Measurements from ENCODE around the gene MRPL54.

MRPL54 gene

GRCh38 chr19:3803986-3804385 is 41.5 kb downstream of the MRPL54 start:
- H3K36me3 ChIP-seq (ENCODE audit: control insufficient read depth in 2 of 2, insufficient read depth in 2 of 2, low read length in 2 of 2), result no peaks in the 10 kb centered on the region
- no peak overlapping the region for H3K27ac ChIP-seq (ENCODE audit: low read length)
- H3K27me3 ChIP-seq (ENCODE audit: control insufficient read depth in 1 of 2, insufficient read depth in 2 of 2, low read length in 2 of 2), result peaks cover 18 to 25% of the 10 kb centered on the region in 2 donors
- peaks cover 0 to 2% of the 10 kb centered on the region in 2 donors for H3K9me3 ChIP-seq (ENCODE audit: control insufficient read depth in 2 of 2, low read length in 2 of 2)
- H3K4me3 ChIP-seq (ENCODE audit: low read length in 2 of 2), result no peak overlapping the region
- H3K4me1 ChIP-seq (ENCODE audit: control insufficient read depth, insufficient read depth, low read length), result peaks cover 9% of the 10 kb centered on the region
- H3K9ac ChIP-seq (ENCODE audit: low read length in 2 of 2), result no peak overlapping the region

- no peak overlapping the region for H3K4me3 ChIP-seq (ENCODE audit: low read length in 2 of 2)
- H3K36me3 ChIP-seq (ENCODE audit: control insufficient read depth in 2 of 2, insufficient read depth in 2 of 2, low read length in 2 of 2), result no peaks in the 10 kb centered on the region
- peaks cover 14 to 21% of the 10 kb centered on the region in 2 donors for H3K27me3 ChIP-seq (ENCODE audit: control insufficient read depth in 1 of 2, insufficient read depth in 2 of 2, low read length in 2 of 2)
- H3K9me3 ChIP-seq (ENCODE audit: control insufficient read depth in 2 of 2, low read length in 2 of 2), result peaks cover 0 to 2% of the 10 kb centered on the region in 2 donors
- no peak overlapping the region for H3K9ac ChIP-seq (ENCODE audit: low read length in 2 of 2)
- H3K4me1 ChIP-seq (ENCODE audit: control insufficient read depth, insufficient read depth, low read length), result peaks cover 9% of the 10 kb centered on the region
- H3K27ac ChIP-seq (ENCODE audit: low read length), result no peak overlapping the region
These were observed 41.9 kb downstream of the MRPL54 start for GRCh38 chr19:3804429-3804828.

- peaks cover 9% of the 10 kb centered on the region for H3K4me1 ChIP-seq (ENCODE audit: control insufficient read depth, insufficient read depth, low read length)
- no peak overlapping the region for H3K4me3 ChIP-seq (ENCODE audit: low read length in 2 of 2)
- no peaks in the 10 kb centered on the region for H3K36me3 ChIP-seq (ENCODE audit: control insufficient read depth in 2 of 2, insufficient read depth in 2 of 2, low read length in 2 of 2)
- peaks cover 14 to 20% of the 10 kb centered on the region in 2 donors for H3K27me3 ChIP-seq (ENCODE audit: control insufficient read depth in 1 of 2, insufficient read depth in 2 of 2, low read length in 2 of 2)
- no peak overlapping the region for H3K9ac ChIP-seq (ENCODE audit: low read length in 2 of 2)
- H3K27ac ChIP-seq (ENCODE audit: low read length), result no peak overlapping the region
- peaks cover 0 to 2% of the 10 kb centered on the region in 2 donors for H3K9me3 ChIP-seq (ENCODE audit: control insufficient read depth in 2 of 2, low read length in 2 of 2)
These were observed 43.4 kb downstream of the MRPL54 start for GRCh38 chr19:3805859-3806258.

- no peak overlapping the region for H3K9ac ChIP-seq (ENCODE audit: low read length in 2 of 2)
- H3K9me3 ChIP-seq (ENCODE audit: control insufficient read depth in 2 of 2, low read length in 2 of 2), result peaks cover 0 to 2% of the 10 kb centered on the region in 2 donors
- H3K4me3 ChIP-seq (ENCODE audit: low read length in 2 of 2), result no peak overlapping the region
- H3K4me1 ChIP-seq (ENCODE audit: control insufficient read depth, insufficient read depth, low read length), result no peaks in the 10 kb centered on the region
- H3K27me3 ChIP-seq (ENCODE audit: control insufficient read depth in 1 of 2, insufficient read depth in 2 of 2, low read length in 2 of 2), result peaks cover 3 to 8% of the 10 kb centered on the region in 2 donors
- H3K36me3 ChIP-seq (ENCODE audit: control insufficient read depth in 2 of 2, insufficient read depth in 2 of 2, low read length in 2 of 2), result no peaks in the 10 kb centered on the region
- H3K27ac ChIP-seq (ENCODE audit: low read length), result no peak overlapping the region
These were observed 44.6 kb downstream of the MRPL54 start for GRCh38 chr19:3807131-3807480.

GRCh38 chr19:3807574-3808354 is 45.3 kb downstream of the MRPL54 start:
- no peak overlapping the region for H3K9ac ChIP-seq (ENCODE audit: low read length in 2 of 2)
- no peaks in the 10 kb centered on the region for H3K36me3 ChIP-seq (ENCODE audit: control insufficient read depth in 2 of 2, insufficient read depth in 2 of 2, low read length in 2 of 2)
- no peak overlapping the region for H3K4me3 ChIP-seq (ENCODE audit: low read length in 2 of 2)
- H3K9me3 ChIP-seq (ENCODE audit: control insufficient read depth in 2 of 2, low read length in 2 of 2), result peaks cover 0 to 2% of the 10 kb centered on the region in 2 donors
- H3K27me3 ChIP-seq (ENCODE audit: control insufficient read depth in 1 of 2, insufficient read depth in 2 of 2, low read length in 2 of 2), result peaks cover 3 to 8% of the 10 kb centered on the region in 2 donors
- no peak overlapping the region for H3K27ac ChIP-seq (ENCODE audit: low read length)
- no peaks in the 10 kb centered on the region for H3K4me1 ChIP-seq (ENCODE audit: control insufficient read depth, insufficient read depth, low read length)

- Histone ChIP-seq H3K9me3 (ENCODE audit: control insufficient read depth in 2 of 2, low read length in 2 of 2) (peaks cover 0 to 2% of the 10 kb centered on the region in 2 donors), H3K27ac (ENCODE audit: low read length) (no peak overlapping the region), H3K9ac (ENCODE audit: low read length in 2 of 2) (no peak overlapping the region), H3K4me3 (ENCODE audit: low read length in 2 of 2) (no peak overlapping the region), H3K36me3 (ENCODE audit: control insufficient read depth in 2 of 2, insufficient read depth in 2 of 2, low read length in 2 of 2) (no peaks in the 10 kb centered on the region), H3K4me1 (ENCODE audit: control insufficient read depth, insufficient read depth, low read length) (no peaks in the 10 kb centered on the region), H3K27me3 (ENCODE audit: control insufficient read depth in 1 of 2, insufficient read depth in 2 of 2, low read length in 2 of 2) (peaks cover 0 to 6% of the 10 kb centered on the region in 2 donors)
These were observed 46.1 kb downstream of the MRPL54 start for GRCh38 chr19:3808420-3809143.

GRCh38 chr19:3809881-3810707 is 47.6 kb downstream of the MRPL54 start:
- H3K36me3 ChIP-seq (ENCODE audit: control insufficient read depth in 2 of 2, insufficient read depth in 2 of 2, low read length in 2 of 2), result no peaks in the 10 kb centered on the region

GRCh38 chr19:3810708-3811355 is 48.4 kb downstream of the MRPL54 start:
- H3K36me3 ChIP-seq (ENCODE audit: control insufficient read depth in 2 of 2, insufficient read depth in 2 of 2, low read length in 2 of 2), result no peaks in the 10 kb centered on the region
- H3K27me3 ChIP-seq (ENCODE audit: control insufficient read depth in 1 of 2, insufficient read depth in 2 of 2, low read length in 2 of 2), result peaks cover 0 to 4% of the 10 kb centered on the region in 2 donors
- H3K4me3 ChIP-seq (ENCODE audit: low read length in 2 of 2), result no peak overlapping the region
- H3K27ac ChIP-seq (ENCODE audit: low read length), result no peak overlapping the region
- no peak overlapping the region for H3K9ac ChIP-seq (ENCODE audit: low read length in 2 of 2)
- no peaks in the 10 kb centered on the region for H3K4me1 ChIP-seq (ENCODE audit: control insufficient read depth, insufficient read depth, low read length)
- peaks cover 0 to 2% of the 10 kb centered on the region in 2 donors for H3K9me3 ChIP-seq (ENCODE audit: control insufficient read depth in 2 of 2, low read length in 2 of 2)

More at GRCh38 chr19:3809881-3810707, 47.6 kb downstream of the MRPL54 start:
- H3K4me1 ChIP-seq (ENCODE audit: control insufficient read depth, insufficient read depth, low read length), result no peaks in the 10 kb centered on the region
- peaks cover 0 to 4% of the 10 kb centered on the region in 2 donors for H3K27me3 ChIP-seq (ENCODE audit: control insufficient read depth in 1 of 2, insufficient read depth in 2 of 2, low read length in 2 of 2)
- no peak overlapping the region for H3K27ac ChIP-seq (ENCODE audit: low read length)
- H3K9ac ChIP-seq (ENCODE audit: low read length in 2 of 2), result no peak overlapping the region
- H3K9me3 ChIP-seq (ENCODE audit: control insufficient read depth in 2 of 2, low read length in 2 of 2), result peaks cover 0 to 2% of the 10 kb centered on the region in 2 donors
- H3K4me3 ChIP-seq (ENCODE audit: low read length in 2 of 2), result no peak overlapping the region

GRCh38 chr19:3813473-3814392 is 51.3 kb downstream of the MRPL54 start:
- H3K9ac ChIP-seq (ENCODE audit: low read length in 2 of 2), result no peak overlapping the region
- H3K27ac ChIP-seq (ENCODE audit: low read length), result no peak overlapping the region
- no peaks in the 10 kb centered on the region for H3K36me3 ChIP-seq (ENCODE audit: control insufficient read depth in 2 of 2, insufficient read depth in 2 of 2, low read length in 2 of 2)
- H3K27me3 ChIP-seq (ENCODE audit: control insufficient read depth in 1 of 2, insufficient read depth in 2 of 2, low read length in 2 of 2), result peaks cover 2 to 6% of the 10 kb centered on the region in 2 donors
- no peaks in the 10 kb centered on the region for H3K4me1 ChIP-seq (ENCODE audit: control insufficient read depth, insufficient read depth, low read length)
- no peak overlapping the region for H3K4me3 ChIP-seq (ENCODE audit: low read length in 2 of 2)
- H3K9me3 ChIP-seq (ENCODE audit: control insufficient read depth in 2 of 2, low read length in 2 of 2), result no peaks in the 10 kb centered on the region

Measured in stomach smooth muscle (tissue), 2 donors.